ENCODE measurements around the gene UCK2. TPM values are rescaled to one million over a fixed set of nuclear protein-coding genes. Genes with fewer than 3 reads are reported as not detected.

Gene UCK2
- total and polyA plus RNA-seq, 2 donors (not counting 3 experiments of a cell fraction or from before 2014, with no cell fraction given): 62.3 to 74.7 TPM

GRCh38 chr1:165924117-165924516 lies 96.7 kb downstream of the UCK2 start:
- CTCF ChIA-PET: interaction anchor here (0.6 to 2.9 kb wide), 52 partner anchors 9 to 1764 kb away, joined by 3 to 126 read pairs (median 4); partner anchors contain the start of gene ALDH9A1
- TF ChIP-seq JUN (IDR thresholded peaks at IDR 0.05; ENCODE audit: borderline replicate concordance, insufficient read depth, insufficient read length, low read depth) (no peak), FOS (IDR thresholded peaks at IDR 0.05; ENCODE audit: borderline replicate concordance, insufficient read depth, low read length) (no peak), POLR2A (IDR thresholded peaks at IDR 0.05; ENCODE audit: low read depth, low read length) (no peak), EZH2 (IDR thresholded peaks at IDR 0.05; ENCODE audit: borderline replicate concordance, low read depth, low read length, severe bottlenecking) (no peak), CTCF (IDR thresholded peaks at IDR 0.05; ENCODE audit: extremely low read depth in 1 of 2, insufficient read depth in 1 of 2, low read depth in 1 of 2, low read length in 2 of 2) (no peak), GATA2 (IDR thresholded peaks at IDR 0.05; ENCODE audit: insufficient read depth, insufficient read length, low read depth, low read length) (no peak), POLR2AphosphoS5 (IDR thresholded peaks at IDR 0.05; ENCODE audit: insufficient read depth, low read depth, low read length) (no peak), MYC (IDR thresholded peaks at IDR 0.05; ENCODE audit: low read depth, low read length) (no peak)
- intact Hi-C loops (cut with micrococcal nuclease) (loop anchor here (1.0 to 10.0 kb wide), 5 partner anchors 241 to 1135 kb away; partner anchors contain the start of gene TADA1), dilution Hi-C loops (cut with MboI; ENCODE audit: extremely low pct_ligation_motif_present, low sequenced_read_pairs) (no loop called here)
- no peaks in the 10 kb centered on the region for H3K9me3 ChIP-seq (replicated peaks; ENCODE audit: control insufficient read depth, insufficient read depth, low read length)
- no peaks in the 10 kb centered on the region for H3K79me2 ChIP-seq (ENCODE audit: control insufficient read depth, insufficient read depth, low read length)
- H4K20me1 ChIP-seq (replicated peaks; ENCODE audit: control insufficient read depth, extremely low read depth, insufficient read depth, low read length): no peaks in the 10 kb centered on the region
- H3K4me3 ChIP-seq (replicated peaks in 1 of 3; ENCODE audit: insufficient read depth in 1 of 3, low read depth in 1 of 3, low read length in 3 of 3): no peak overlapping the region
- H3K27ac ChIP-seq (ENCODE audit: insufficient read depth, low read depth, low read length): no peak overlapping the region
- H3K4me2 ChIP-seq (ENCODE audit: insufficient read depth, low read length): no peak overlapping the region
- no peak overlapping the region for H3K9ac ChIP-seq (replicated peaks; ENCODE audit: extremely low read depth, insufficient read depth, low read length)
- POLR2A ChIA-PET: no interaction called here
- H3K36me3 ChIP-seq (ENCODE audit: control insufficient read depth in 2 of 2, extremely low read depth in 1 of 2, insufficient read depth in 2 of 2, low read length in 2 of 2): no peaks in the 10 kb centered on the region
- no peak overlapping the region for H2AFZ ChIP-seq (ENCODE audit: low read depth, low read length)
- H3K4me1 ChIP-seq (ENCODE audit: control insufficient read depth, extremely low read depth, insufficient read depth, low read length): no peaks in the 10 kb centered on the region
- DNase-seq (ENCODE audit: low read depth, low spot score): no peak
- H3K27me3 ChIP-seq (ENCODE audit: control insufficient read depth in 2 of 2, insufficient read depth in 2 of 2, low read length in 2 of 2): no peaks in the 10 kb centered on the region
- no peaks in the 10 kb centered on the region for H3K9me1 ChIP-seq (replicated peaks; ENCODE audit: control insufficient read depth, extremely low read depth, insufficient read depth, low read length)
- no peak for FAIRE-seq
- BruUV-seq (replicated peaks): no TSS peak
